H1 (cell line): Measurements from ENCODE around the gene DIAPH1. TPM values are rescaled to one million over a fixed set of nuclear protein-coding genes. Genes with fewer than 3 reads are reported as not detected.

ENCODE experiments used
- BRCA1 ChIP-seq: IDR thresholded peaks from 2 replicates; pipeline ENCODE4 v1.6.1; 2012; ENCODE audit warnings: low read depth, low read length, improper control_type of control experiment
- CTCF ChIP-seq, 3 experiments: IDR thresholded peaks; 1 replicate in 2 of 3; 2 replicates in 1 of 3; pipeline versions ENCODE4 v1.5.1 to v1.6.1; 2011; ENCODE audit warnings: low read length in 3 of 3, mild to moderate bottlenecking in 3 of 3, inconsistent platforms in 2 of 3, low read depth in 1 of 3, moderate library complexity in 1 of 3; ENCODE audit not compliant: insufficient read depth in 1 of 3; ENCODE audit errors: control extremely low read depth in 1 of 3
- E2F6 ChIP-seq: IDR thresholded peaks from 2 replicates; pipeline ENCODE4 v1.6.1; 2012; ENCODE audit warnings: inconsistent platforms
- JUND ChIP-seq: IDR thresholded peaks from 2 replicates; pipeline ENCODE4 v1.6.1; 2011; ENCODE audit warnings: mild to moderate bottlenecking, improper control_type of control experiment, low read length
- NANOG ChIP-seq: IDR thresholded peaks from 2 replicates; pipeline ENCODE4 v1.6.1; 2011; ENCODE audit warnings: low read length, low read depth, mild to moderate bottlenecking, inconsistent platforms; ENCODE audit not compliant: insufficient read depth, poor library complexity, severe bottlenecking
- POLR2AphosphoS5 ChIP-seq: IDR thresholded peaks from 2 replicates; pipeline ENCODE4 v1.6.1; 2011; ENCODE audit warnings: low read depth, low read length
- SP1 ChIP-seq: IDR thresholded peaks from 2 replicates; pipeline ENCODE4 v1.6.1; 2011; ENCODE audit warnings: low read depth, low read length
- polyA plus RNA-seq, 7 experiments: library from polyadenylated mRNA; depleted of rRNA in 3 of 7; stranded (reverse) in 5 of 7; unstranded in 2 of 7; fragments of >200 nt in 5 of 7; fragments of 200-250 nt in 2 of 7; gene quantifications; 1 replicate in 5 of 7; 2 replicates in 1 of 7; 4 replicates in 1 of 7; pipeline versions ENCODE4 v1.2.1 to v1.2.3, GENCODE V29; 2011 to 2013; ENCODE audit warnings: missing spikeins in 2 of 7, mixed read lengths in 2 of 7
- total RNA-seq: library from RNA; stranded (reverse); fragmentation: NEBNext Ultra II Directional; extraction: Animal tissue kit (Norgen Biotek cat#: 25700); gene quantifications from 2 replicates; pipeline ENCODE4 v1.2.1, GENCODE V29; 2021

Gene DIAPH1
- total and polyA plus RNA-seq, 2 of the 8 experiments (the other 6 are each of a cell fraction or from before 2014, with no cell fraction given): 61.2 to 114 TPM

GRCh38 chr5:141517312-141517711 is 101.5 kb downstream of the DIAPH1 start (continued):
- TF ChIP-seq E2F6 (no peak), CTCF (IDR thresholded peaks at IDR 0.05; ENCODE audit: control extremely low read depth in 1 of 3, insufficient read depth in 1 of 3, low read depth in 1 of 3, low read length in 3 of 3) (no peak), JUND (no peak), SP1 (no peak), NANOG (no peak), BRCA1 (no peak), POLR2AphosphoS5 (no peak)
